ENCODE data around the gene WFDC1. TPM values are rescaled to one million over a fixed set of nuclear protein-coding genes. Genes with fewer than 3 reads are reported as not detected.

The WFDC1 gene
- total and polyA plus RNA-seq, 2 of the 4 experiments (the other 2 are of a cell fraction): 4.7 to 6.8 TPM

GRCh38 chr16:84370723-84371552 is 76.3 kb downstream of the WFDC1 start:
- no peaks in the 10 kb centered on the region; the same call in 1 of the 2 replicates for H3K9me3 ChIP-seq (ENCODE audit: control insufficient read depth, insufficient read depth, low read length)
- no peak overlapping the region for H4K5ac ChIP-seq (ENCODE audit: low read depth, low read length)
- H2BK15ac ChIP-seq (ENCODE audit: low read depth, low read length): no peak overlapping the region
- H4K8ac ChIP-seq (ENCODE audit: low read depth in 2 of 2, low read length in 2 of 2): no peak overlapping the region
- H4K20me1 ChIP-seq (ENCODE audit: insufficient read depth, low read length): no peaks in the 10 kb centered on the region
- H2AK9ac ChIP-seq (replicated peaks; ENCODE audit: low read depth, low read length, poor library complexity): no peak overlapping the region
- no peak overlapping the region for H2BK20ac ChIP-seq (ENCODE audit: low read depth, low read length)
- BruUV-seq (replicated peaks): no TSS peak
- H3K4ac ChIP-seq (ENCODE audit: low read depth, low read length): no peak overlapping the region
- no peak overlapping the region for H2BK120ac ChIP-seq (ENCODE audit: low read depth, low read length)
- H2AK5ac ChIP-seq (ENCODE audit: low read depth, low read length): no peak overlapping the region
- H3K79me1 ChIP-seq (ENCODE audit: low read depth in 1 of 2, low read length in 2 of 2): no peaks in the 10 kb centered on the region
- no peaks in the 10 kb centered on the region for H3K9me1 ChIP-seq (ENCODE audit: insufficient read depth, low read length)
- no peak overlapping the region for H3K4me2 ChIP-seq (ENCODE audit: low read depth, low read length)
- no peak overlapping the region for H3K23ac ChIP-seq (ENCODE audit: low read depth, low read length)
- DNase-seq: no peak
- no peak for ATAC-seq (ENCODE audit: low read depth)
- ChIA-PET POLR2A (ENCODE audit: unreplicated experiment) (no interaction called here), CTCF (no interaction called here)
- H3K9ac ChIP-seq (ENCODE audit: low read depth, low read length): no peak overlapping the region
- peaks cover 84% of the 10 kb centered on the region for H3K27me3 ChIP-seq (ENCODE audit: control insufficient read depth, insufficient read depth, low read length)
- no peaks in the 10 kb centered on the region for H3K4me1 ChIP-seq (ENCODE audit: control insufficient read depth, insufficient read depth, low read length)
- H2AFZ ChIP-seq (replicated peaks; ENCODE audit: low read length, poor library complexity): no peak overlapping the region
- H3K27ac ChIP-seq (ENCODE audit: insufficient read depth, low read length): no peak overlapping the region
- H3K18ac ChIP-seq (ENCODE audit: low read depth, low read length): no peak overlapping the region
- WGBS, 2 experiments (ENCODE audit: extremely low coverage in 2 of 2, insufficient read length in 1 of 2): 73% methylated on average over 3 of the region's 8 CpGs; no CpG with 5 or more reads in 1 of the 2 experiments
- no peak overlapping the region for H3K4me3 ChIP-seq (ENCODE audit: insufficient read depth, low read depth, low read length)
- no peak overlapping the region for H3K14ac ChIP-seq (replicated peaks; ENCODE audit: low read depth, low read length)
- TF ChIP-seq POLR2A (IDR thresholded peaks at IDR 0.05; ENCODE audit: low read depth, low read length) (no peak), MAFK (IDR thresholded peaks at IDR 0.05; ENCODE audit: low read depth, low read length) (no peak), CHD1 (IDR thresholded peaks at IDR 0.05; ENCODE audit: low read depth, low read length) (no peak), MXI1 (IDR thresholded peaks at IDR 0.05; ENCODE audit: borderline replicate concordance, low read depth, low read length) (no peak), MAZ (IDR thresholded peaks at IDR 0.05; ENCODE audit: borderline replicate concordance, low read depth, low read length) (no peak), SMC3 (IDR thresholded peaks at IDR 0.05; ENCODE audit: low read depth, low read length) (no peak), CTCF (conservative IDR thresholded peaks at IDR 0.05; ENCODE audit: low read depth, low read length) (no peak), FOS (IDR thresholded peaks at IDR 0.05; ENCODE audit: low read depth, low read length) (no peak), ELK1 (IDR thresholded peaks at IDR 0.05; ENCODE audit: borderline replicate concordance, low read depth, low read length) (no peak), NFE2L2 (IDR thresholded peaks at IDR 0.05; ENCODE audit: low read depth, low read length) (no peak), RAD21 (IDR thresholded peaks at IDR 0.05; ENCODE audit: low read length) (no peak), CEBPB (IDR thresholded peaks at IDR 0.05; ENCODE audit: low read depth, low read length) (no peak)
- TF ChIP-seq, protein P1, sequence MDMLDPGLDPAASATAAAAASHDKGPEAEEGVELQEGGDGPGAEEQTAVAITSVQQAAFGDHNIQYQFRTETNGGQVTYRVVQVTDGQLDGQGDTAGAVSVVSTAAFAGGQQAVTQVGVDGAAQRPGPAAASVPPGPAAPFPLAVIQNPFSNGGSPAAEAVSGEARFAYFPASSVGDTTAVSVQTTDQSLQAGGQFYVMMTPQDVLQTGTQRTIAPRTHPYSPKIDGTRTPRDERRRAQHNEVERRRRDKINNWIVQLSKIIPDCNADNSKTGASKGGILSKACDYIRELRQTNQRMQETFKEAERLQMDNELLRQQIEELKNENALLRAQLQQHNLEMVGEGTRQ (IDR thresholded peaks at IDR 0.05; ENCODE audit: low read depth, low read length): no peak
- intact Hi-C loops (cut with micrococcal nuclease): no loop called here
- no peak overlapping the region for H3K56ac ChIP-seq (ENCODE audit: extremely low read depth, insufficient read depth, low read length)
- no peaks in the 10 kb centered on the region for H3K36me3 ChIP-seq (ENCODE audit: control insufficient read depth, insufficient read depth, low read length)
- no peak overlapping the region for H2BK5ac ChIP-seq (ENCODE audit: low read depth, low read length, poor library complexity, severe bottlenecking)
- in situ Hi-C loops (cut with MboI; ENCODE audit: low sequenced_read_pairs): no loop called here
- no peak overlapping the region for H4K91ac ChIP-seq (ENCODE audit: insufficient read depth, low read depth, low read length)
- dilution Hi-C loops (cut with HindIII; ENCODE audit: low sequenced_read_pairs, unreplicated experiment): no loop called here

Measured in IMR-90 (cell line).